Measurements from ENCODE around the gene ADGRB3.

The ADGRB3 gene

DNA sequence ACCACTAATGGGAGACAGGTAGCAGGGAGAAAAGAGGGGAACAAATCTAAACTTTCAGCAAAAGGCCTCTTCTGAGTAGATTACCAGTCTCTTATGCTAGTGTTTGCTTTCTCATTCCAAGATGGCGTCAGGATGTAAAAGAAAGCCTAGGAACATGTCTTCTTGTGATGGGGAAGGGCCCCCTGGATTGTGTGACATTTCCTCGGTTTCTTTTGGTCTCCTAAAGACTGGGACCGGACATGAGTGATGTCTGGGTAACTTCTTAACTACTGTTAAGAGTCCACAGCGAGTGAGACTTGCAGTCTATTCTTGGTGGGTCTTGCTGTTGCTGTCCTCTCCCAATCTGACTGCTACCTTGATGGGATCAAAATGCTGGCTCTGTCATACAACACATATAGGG lies 60.3 kb downstream of the ADGRB3 start:
- H3K79me1 ChIP-seq (ENCODE audit: low read depth, low read length): no peaks in the 10 kb centered on the region
- peaks cover 0 to 7% of the 10 kb centered on the region in 2 donors for H3K4me1 ChIP-seq (ENCODE audit: control insufficient read depth in 2 of 2, insufficient read depth in 1 of 2, low read depth in 1 of 2, low read length in 2 of 2)
- no peaks in the 10 kb centered on the region for H3K9me3 ChIP-seq (replicated peaks in 1 of 2; ENCODE audit: control insufficient read depth in 2 of 2, insufficient read depth in 1 of 2, low read depth in 1 of 2, low read length in 2 of 2)
- H2BK120ac ChIP-seq (ENCODE audit: low read depth, low read length): no peak overlapping the region
- no peak overlapping the region for H3K4me2 ChIP-seq (ENCODE audit: insufficient read depth, low read length, poor library complexity, severe bottlenecking)
- H2BK5ac ChIP-seq (ENCODE audit: low read length): no peak overlapping the region
- no peak overlapping the region for H2BK12ac ChIP-seq (ENCODE audit: low read length)
- no peak overlapping the region for H3K4me3 ChIP-seq (ENCODE audit: low read length in 2 of 2)
- H3K9ac ChIP-seq (ENCODE audit: low read depth, low read length, poor library complexity): no peak overlapping the region
- peak overlapping the region; percentile 26 for H3K27ac ChIP-seq (replicated peaks; ENCODE audit: low read length)
- no peak overlapping the region for H3K14ac ChIP-seq (ENCODE audit: low read length)
- H2AK5ac ChIP-seq (ENCODE audit: low read depth, low read length): no peak overlapping the region
- H4K8ac ChIP-seq (ENCODE audit: low read depth, low read length): no peak overlapping the region
- no peak overlapping the region for H3K23ac ChIP-seq (ENCODE audit: low read depth, low read length, poor library complexity)
- H3K36me3 ChIP-seq (replicated peaks in 1 of 2; ENCODE audit: control insufficient read depth in 2 of 2, insufficient read depth in 2 of 2, low read length in 2 of 2): no peaks in the 10 kb centered on the region
- no peak overlapping the region for H4K91ac ChIP-seq (ENCODE audit: low read depth, low read length, poor library complexity)
- no peak overlapping the region for H2BK15ac ChIP-seq (ENCODE audit: low read length)
- no peak overlapping the region for H3K4ac ChIP-seq (ENCODE audit: low read length)
- no CpG with 5 or more reads among the region's 4 CpGs for WGBS, 2 donors (ENCODE audit: extremely low coverage in 2 of 2, insufficient read length in 2 of 2, insufficient replicate concordance in 1 of 2)
- H2AFZ ChIP-seq (ENCODE audit: low read length): no peak overlapping the region
- DNase-seq (ENCODE audit: low spot score): no peak
- H3K18ac ChIP-seq (ENCODE audit: low read length): no peak overlapping the region
- H3K27me3 ChIP-seq (ENCODE audit: control insufficient read depth in 3 of 3, insufficient read depth in 3 of 3, low read depth in 1 of 3, low read length in 3 of 3): no peaks in the 10 kb centered on the region

DNA sequence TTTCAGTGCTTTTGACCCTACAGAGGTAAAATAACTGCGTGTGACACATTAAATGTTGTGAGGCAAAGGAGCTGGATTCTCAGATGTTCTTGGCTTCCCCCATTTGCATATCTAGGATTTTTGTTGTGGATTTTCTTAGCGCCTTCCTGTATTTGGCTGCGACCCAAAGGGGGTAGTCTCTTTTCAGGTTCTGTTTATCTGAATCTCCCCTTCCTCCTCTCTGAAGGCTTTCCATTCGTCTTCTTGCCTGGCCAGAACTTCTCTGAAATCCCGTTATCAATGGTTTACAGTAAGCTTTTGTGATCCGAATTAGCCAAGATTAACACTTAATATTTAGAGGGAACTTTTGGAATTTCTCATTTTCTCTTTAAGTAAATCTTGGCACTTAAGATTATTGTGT lies 60.8 kb downstream of the ADGRB3 start:
- Histone ChIP-seq H3K79me1 (ENCODE audit: low read depth, low read length) (no peaks in the 10 kb centered on the region), H3K9ac (ENCODE audit: low read depth, low read length, poor library complexity) (no peak overlapping the region), H3K18ac (ENCODE audit: low read length) (no peak overlapping the region), H3K4ac (ENCODE audit: low read length) (no peak overlapping the region), H3K9me3 (replicated peaks in 1 of 2; ENCODE audit: control insufficient read depth in 2 of 2, insufficient read depth in 1 of 2, low read depth in 1 of 2, low read length in 2 of 2) (no peaks in the 10 kb centered on the region), H3K27ac (replicated peaks; ENCODE audit: low read length) (peak overlapping the region; percentile 26), H2AK5ac (ENCODE audit: low read depth, low read length) (no peak overlapping the region), H3K27me3 (ENCODE audit: control insufficient read depth in 3 of 3, insufficient read depth in 3 of 3, low read depth in 1 of 3, low read length in 3 of 3) (no peaks in the 10 kb centered on the region), H4K8ac (ENCODE audit: low read depth, low read length) (no peak overlapping the region), H3K14ac (ENCODE audit: low read length) (no peak overlapping the region), H2BK15ac (ENCODE audit: low read length) (no peak overlapping the region), H3K4me3 (ENCODE audit: low read length in 2 of 2) (no peak overlapping the region), H2BK5ac (ENCODE audit: low read length) (no peak overlapping the region), H4K91ac (ENCODE audit: low read depth, low read length, poor library complexity) (no peak overlapping the region), H2BK120ac (ENCODE audit: low read depth, low read length) (no peak overlapping the region), H3K4me1 (ENCODE audit: control insufficient read depth in 2 of 2, insufficient read depth in 1 of 2, low read depth in 1 of 2, low read length in 2 of 2) (peaks cover 0 to 7% of the 10 kb centered on the region in 2 donors), H3K4me2 (ENCODE audit: insufficient read depth, low read length, poor library complexity, severe bottlenecking) (no peak overlapping the region), H2BK12ac (ENCODE audit: low read length) (no peak overlapping the region), H2AFZ (ENCODE audit: low read length) (no peak overlapping the region), H3K36me3 (replicated peaks in 1 of 2; ENCODE audit: control insufficient read depth in 2 of 2, insufficient read depth in 2 of 2, low read length in 2 of 2) (no peaks in the 10 kb centered on the region), H3K23ac (ENCODE audit: low read depth, low read length, poor library complexity) (no peak overlapping the region)
- no peak for DNase-seq (ENCODE audit: low spot score)
- no CpG with 5 or more reads among the region's 6 CpGs for WGBS, 2 donors (ENCODE audit: extremely low coverage in 2 of 2, insufficient read length in 2 of 2, insufficient replicate concordance in 1 of 2)

DNA sequence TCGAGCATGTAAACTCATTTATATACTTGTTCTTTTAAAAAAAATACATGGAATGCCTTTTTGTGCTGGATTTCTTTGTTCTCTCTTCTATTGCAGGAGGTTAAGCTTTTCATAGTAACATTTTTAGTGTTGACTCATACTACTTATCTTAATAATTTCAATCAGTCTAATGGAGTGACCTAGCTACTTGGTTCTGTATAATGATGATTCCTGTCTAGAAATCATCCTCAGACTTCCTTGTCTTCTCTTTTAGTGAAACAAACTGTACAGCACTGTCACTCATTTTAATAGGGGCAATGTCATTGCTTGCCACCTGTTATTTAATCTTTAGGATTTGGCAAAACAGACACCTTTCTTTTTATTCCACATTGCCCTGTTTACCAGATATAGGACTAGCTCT lies 62.3 kb downstream of the ADGRB3 start:
- Histone ChIP-seq H2BK120ac (ENCODE audit: low read depth, low read length) (no peak overlapping the region), H3K23ac (ENCODE audit: low read depth, low read length, poor library complexity) (no peak overlapping the region), H4K8ac (ENCODE audit: low read depth, low read length) (no peak overlapping the region), H3K4ac (ENCODE audit: low read length) (no peak overlapping the region), H3K27me3 (ENCODE audit: control insufficient read depth in 3 of 3, insufficient read depth in 3 of 3, low read depth in 1 of 3, low read length in 3 of 3) (no peaks in the 10 kb centered on the region), H3K9ac (ENCODE audit: low read depth, low read length, poor library complexity) (no peak overlapping the region), H2BK5ac (ENCODE audit: low read length) (no peak overlapping the region), H3K79me1 (ENCODE audit: low read depth, low read length) (no peaks in the 10 kb centered on the region), H3K9me3 (replicated peaks in 1 of 2; ENCODE audit: control insufficient read depth in 2 of 2, insufficient read depth in 1 of 2, low read depth in 1 of 2, low read length in 2 of 2) (no peaks in the 10 kb centered on the region), H4K91ac (ENCODE audit: low read depth, low read length, poor library complexity) (no peak overlapping the region), H3K27ac (replicated peaks; ENCODE audit: low read length) (no peak overlapping the region), H3K4me2 (ENCODE audit: insufficient read depth, low read length, poor library complexity, severe bottlenecking) (no peak overlapping the region), H2BK12ac (ENCODE audit: low read length) (no peak overlapping the region), H3K14ac (ENCODE audit: low read length) (no peak overlapping the region), H2AK5ac (ENCODE audit: low read depth, low read length) (no peak overlapping the region), H3K4me1 (ENCODE audit: control insufficient read depth in 2 of 2, insufficient read depth in 1 of 2, low read depth in 1 of 2, low read length in 2 of 2) (peaks cover 0 to 3% of the 10 kb centered on the region in 2 donors), H3K4me3 (ENCODE audit: low read length in 2 of 2) (no peak overlapping the region), H2BK15ac (ENCODE audit: low read length) (no peak overlapping the region), H2AFZ (ENCODE audit: low read length) (no peak overlapping the region), H3K18ac (ENCODE audit: low read length) (no peak overlapping the region), H3K36me3 (replicated peaks in 1 of 2; ENCODE audit: control insufficient read depth in 2 of 2, insufficient read depth in 2 of 2, low read length in 2 of 2) (no peaks in the 10 kb centered on the region)
- WGBS, 2 donors (ENCODE audit: extremely low coverage in 2 of 2, insufficient read length in 2 of 2, insufficient replicate concordance in 1 of 2): no CpG with 5 or more reads among the region's 1 CpG
- DNase-seq (ENCODE audit: low spot score): no peak

DNA sequence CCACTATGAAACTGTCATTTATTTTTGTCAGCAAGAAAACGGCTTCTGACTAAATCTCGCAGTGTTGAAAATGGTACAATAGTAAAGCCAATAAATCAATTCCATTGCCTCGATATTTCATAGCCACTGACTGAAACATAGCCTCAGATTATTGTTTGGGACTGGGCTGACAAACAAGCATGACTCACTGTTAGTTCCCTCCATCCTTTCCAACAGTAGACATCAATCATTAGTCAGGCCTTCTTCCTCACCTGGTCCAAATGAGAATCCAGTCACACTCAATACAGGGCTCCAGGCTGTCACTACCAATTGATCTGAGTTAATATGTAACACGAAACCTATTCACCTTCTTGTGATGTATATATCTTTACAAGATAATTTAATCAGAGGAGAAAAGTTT lies 66.1 kb downstream of the ADGRB3 start:
- Histone ChIP-seq H3K4ac (ENCODE audit: low read length) (no peak overlapping the region), H4K91ac (ENCODE audit: low read depth, low read length, poor library complexity) (no peak overlapping the region), H3K27me3 (ENCODE audit: control insufficient read depth in 3 of 3, insufficient read depth in 3 of 3, low read depth in 1 of 3, low read length in 3 of 3) (no peaks in the 10 kb centered on the region), H2BK5ac (ENCODE audit: low read length) (no peak overlapping the region), H3K79me1 (ENCODE audit: low read depth, low read length) (no peaks in the 10 kb centered on the region), H3K36me3 (replicated peaks in 1 of 2; ENCODE audit: control insufficient read depth in 2 of 2, insufficient read depth in 2 of 2, low read length in 2 of 2) (no peaks in the 10 kb centered on the region), H2AFZ (ENCODE audit: low read length) (no peak overlapping the region), H3K4me1 (ENCODE audit: control insufficient read depth in 2 of 2, insufficient read depth in 1 of 2, low read depth in 1 of 2, low read length in 2 of 2) (peaks cover 0 to 3% of the 10 kb centered on the region in 2 donors), H2BK15ac (ENCODE audit: low read length) (no peak overlapping the region), H3K4me3 (ENCODE audit: low read length in 2 of 2) (no peak overlapping the region), H3K9ac (ENCODE audit: low read depth, low read length, poor library complexity) (no peak overlapping the region), H2AK5ac (ENCODE audit: low read depth, low read length) (no peak overlapping the region), H3K23ac (ENCODE audit: low read depth, low read length, poor library complexity) (no peak overlapping the region), H2BK12ac (ENCODE audit: low read length) (no peak overlapping the region), H2BK120ac (ENCODE audit: low read depth, low read length) (no peak overlapping the region), H3K14ac (ENCODE audit: low read length) (no peak overlapping the region), H3K18ac (ENCODE audit: low read length) (no peak overlapping the region), H3K27ac (replicated peaks; ENCODE audit: low read length) (no peak overlapping the region), H4K8ac (ENCODE audit: low read depth, low read length) (no peak overlapping the region), H3K9me3 (replicated peaks in 1 of 2; ENCODE audit: control insufficient read depth in 2 of 2, insufficient read depth in 1 of 2, low read depth in 1 of 2, low read length in 2 of 2) (no peaks in the 10 kb centered on the region), H3K4me2 (ENCODE audit: insufficient read depth, low read length, poor library complexity, severe bottlenecking) (no peak overlapping the region)
- no CpG with 5 or more reads among the region's 4 CpGs for WGBS, 2 donors (ENCODE audit: extremely low coverage in 2 of 2, insufficient read length in 2 of 2, insufficient replicate concordance in 1 of 2)
- DNase-seq (ENCODE audit: low spot score): no peak

Data from neuronal stem cell (in vitro differentiated cells).